ENCODE data around the gene KIF7.

DNA sequence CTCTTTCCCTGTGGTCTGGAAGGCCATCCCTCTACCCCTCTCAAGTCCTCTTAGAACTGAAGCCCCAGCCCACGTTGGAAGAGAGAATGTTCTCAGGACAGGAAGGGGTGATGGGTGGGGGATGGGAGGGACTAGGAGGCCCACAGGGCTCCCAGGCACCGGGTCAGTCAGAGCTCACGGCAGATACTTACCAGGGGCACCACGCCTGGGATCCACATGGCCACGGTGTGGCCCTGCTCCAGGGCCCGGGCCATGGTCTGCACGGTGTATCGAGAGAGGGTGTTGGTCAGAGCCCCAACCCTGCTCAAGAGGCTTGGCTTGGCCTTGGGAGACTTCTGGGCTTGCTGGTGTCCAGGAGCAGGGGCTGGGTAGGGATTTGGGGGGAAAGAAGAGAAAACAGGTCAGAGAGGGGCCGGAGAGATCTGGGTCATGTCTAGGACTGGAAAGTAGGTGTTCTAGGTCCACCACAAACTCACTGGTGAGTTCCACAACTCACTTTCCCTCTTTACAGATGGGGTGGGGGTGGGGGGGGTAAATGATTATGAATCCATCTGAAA lies 14.1 kb upstream of the KIF7 start:
- TF ChIP-seq GATA2 (IDR thresholded peaks at IDR 0.05; ENCODE audit: low read depth, low read length) (no peak), GATA3 (IDR thresholded peaks at IDR 0.05; ENCODE audit: low read depth, low read length) (no peak)

Measured in SH-SY5Y (cell line).